Skeletal muscle tissue (tissue), 5 donors: ENCODE measurements around the gene ATP6AP1. TPM values are rescaled to one million over a fixed set of nuclear protein-coding genes. Genes with fewer than 3 reads are reported as not detected.
A peak's percentile ranks its signal among the peaks of the same experiment; 100 is the strongest.

Source experiments
- H3K27ac ChIP-seq: one replicate; pipeline ENCODE4 v1.7.0; 2013; ENCODE audit warnings: mild to moderate bottlenecking, low read depth, low read length, inconsistent platforms
- H3K27me3 ChIP-seq, 3 donors: one replicate each; pipeline ENCODE4 v1.7.0; 2013; ENCODE audit warnings: low read length in 3 of 3; ENCODE audit not compliant: control insufficient read depth in 3 of 3, insufficient read depth in 3 of 3
- H3K36me3 ChIP-seq, 3 donors: one replicate each; pipeline ENCODE4 v1.7.0; 2013; ENCODE audit warnings: low read length in 3 of 3; ENCODE audit not compliant: control insufficient read depth in 3 of 3, insufficient read depth in 3 of 3
- H3K4me1 ChIP-seq, 3 donors: one replicate each; pipeline ENCODE4 v1.7.0; 2013; ENCODE audit warnings: low read length in 3 of 3, mild to moderate bottlenecking in 3 of 3; ENCODE audit not compliant: control insufficient read depth in 3 of 3, insufficient read depth in 3 of 3
- H3K4me3 ChIP-seq, 3 donors: one replicate each; pipeline ENCODE4 v1.7.0; 2013; ENCODE audit warnings: low read length in 3 of 3
- H3K9ac ChIP-seq, 3 donors: one replicate each; pipeline ENCODE4 v1.7.0; 2013; ENCODE audit warnings: low read length in 3 of 3, mild to moderate bottlenecking in 3 of 3, moderate library complexity in 2 of 3, low read depth in 1 of 3
- H3K9me3 ChIP-seq, 3 donors: one replicate each; pipeline ENCODE4 v1.7.0; 2013; ENCODE audit warnings: low read length in 3 of 3; ENCODE audit not compliant: control insufficient read depth in 3 of 3
- small RNA-seq: library from RNA; depleted of rRNA; stranded (forward); fragments of <200 nt; gene quantifications from one replicate; pipeline ENCODE3, GENCODE V24; 2014
- total RNA-seq: library from RNA; depleted of rRNA; stranded (reverse); fragments of >200 nt; gene quantifications from one replicate; pipeline ENCODE4 v1.2.3, GENCODE V29; 2014
- donor health status: Osteomylitis.

ATP6AP1 gene
- total RNA-seq, 1 donor from 2014 or later, result 24.5 TPM

- H3K4me1 ChIP-seq, result peaks cover 17 to 50% (median 34%) of the 10 kb centered on the region in 3 donors
- peak overlapping the region; percentile 38 to 70 (median 69) for H3K4me3 ChIP-seq
- no peaks in the 10 kb centered on the region for H3K9me3 ChIP-seq
- peak overlapping the region; percentile 66 for H3K27ac ChIP-seq
- H3K9ac ChIP-seq, result peak overlapping the region; percentile 65 to 87 (median 74)
- H3K27me3 ChIP-seq, result no peaks in the 10 kb centered on the region
- H3K36me3 ChIP-seq, result peaks cover 8 to 14% (median 8%) of the 10 kb centered on the region in 3 donors
These were observed 57.5 kb downstream of the ATP6AP1 start for GRCh38 chrX:154486052-154486395.

Small RNA genes lying within 50 kb of the gene (small RNA-seq; reads per million reads assigned to genes)
- not detected for gene MIR6858
- not detected for gene SNORA70

Other genes starting within 250 kb of the ATP6AP1 start
- gene OPN1MW, start 246.1 kb upstream of the ATP6AP1 start, total RNA-seq, result not detected
- gene OPN1MW2, start 208.9 kb upstream of the ATP6AP1 start, total RNA-seq, result not detected
- not detected for gene OPN1MW3, start 171.1 kb upstream of the ATP6AP1 start, total RNA-seq
- gene TEX28, start 133.6 kb upstream of the ATP6AP1 start, total RNA-seq, result not detected
- gene TKTL1, start 132.9 kb upstream of the ATP6AP1 start, total RNA-seq, result 0.52 TPM
- 331 TPM for gene FLNA, start 54.0 kb upstream of the ATP6AP1 start, total RNA-seq
- 10.4 TPM for gene EMD, start 49.4 kb upstream of the ATP6AP1 start, total RNA-seq
- 4,963 TPM for gene RPL10, start 30.3 kb upstream of the ATP6AP1 start, total RNA-seq
- 47.0 TPM for gene DNASE1L1, start 19.4 kb upstream of the ATP6AP1 start, total RNA-seq
- gene TAFAZZIN, start 17.1 kb upstream of the ATP6AP1 start, total RNA-seq, result 7.3 TPM
- 35.5 TPM for gene GDI1, start 8.5 kb downstream of the ATP6AP1 start, total RNA-seq
- gene FAM50A, start 15.5 kb downstream of the ATP6AP1 start, total RNA-seq, result 16.7 TPM
- gene PLXNA3, start 29.6 kb downstream of the ATP6AP1 start, total RNA-seq, result 9.9 TPM
- gene LAGE3, start 50.6 kb downstream of the ATP6AP1 start, total RNA-seq, result 12.0 TPM
- gene UBL4A, start 57.9 kb downstream of the ATP6AP1 start, total RNA-seq, result 35.0 TPM
- gene SLC10A3, start 62.0 kb downstream of the ATP6AP1 start, total RNA-seq, result 3.1 TPM
- 15.7 TPM for gene FAM3A, start 87.6 kb downstream of the ATP6AP1 start, total RNA-seq
- 10.4 TPM for gene G6PD, start 118.2 kb downstream of the ATP6AP1 start, total RNA-seq
- 6.8 TPM for gene IKBKG, start 118.9 kb downstream of the ATP6AP1 start, total RNA-seq
- not detected for gene CTAG1A, start 156.5 kb downstream of the ATP6AP1 start, total RNA-seq
- not detected for gene CTAG1B, start 190.6 kb downstream of the ATP6AP1 start, total RNA-seq
- not detected for gene CTAG2, start 224.9 kb downstream of the ATP6AP1 start, total RNA-seq